Measurements from ENCODE around the gene ITGA2. TPM values are rescaled to one million over a fixed set of nuclear protein-coding genes. Genes with fewer than 3 reads are reported as not detected.

Gene ITGA2
- polyA plus RNA-seq, 4 donors = 24.6 to 32.3 (median 29.4) TPM

- no peak for DNase-seq (ENCODE audit: low read depth in 4 of 4, low spot score in 3 of 4)
These were observed 22.1 kb downstream of the ITGA2 start for GRCh38 chr5:53011233-53011632.

GRCh38 chr5:53013857-53014256 is 24.7 kb downstream of the ITGA2 start:
- no peak for DNase-seq (ENCODE audit: low read depth in 4 of 4, low spot score in 3 of 4)

- no peak for DNase-seq (ENCODE audit: low read depth in 4 of 4, low spot score in 3 of 4)
These were observed 28.2 kb downstream of the ITGA2 start for GRCh38 chr5:53017383-53017782.

- DNase-seq (ENCODE audit: low read depth in 4 of 4, low spot score in 3 of 4) = no peak
These were observed 28.7 kb downstream of the ITGA2 start for GRCh38 chr5:53017794-53018391.

GRCh38 chr5:53019320-53019719 is 30.2 kb downstream of the ITGA2 start:
- no peak for DNase-seq (ENCODE audit: low read depth in 4 of 4, low spot score in 3 of 4)

GRCh38 chr5:53022930-53023511 is 33.9 kb downstream of the ITGA2 start:
- no peak for DNase-seq (ENCODE audit: low read depth in 4 of 4, low spot score in 3 of 4)

- no peak for DNase-seq (ENCODE audit: low read depth in 4 of 4, low spot score in 3 of 4)
These were observed 34.8 kb downstream of the ITGA2 start for GRCh38 chr5:53023969-53024368.

- no peak for DNase-seq (ENCODE audit: low read depth in 4 of 4, low spot score in 3 of 4)
These were observed 35.4 kb downstream of the ITGA2 start for GRCh38 chr5:53024535-53024934.

- DNase-seq (ENCODE audit: low read depth in 4 of 4, low spot score in 3 of 4) = no peak
These were observed 36.3 kb downstream of the ITGA2 start for GRCh38 chr5:53025487-53025886.

- no peak for DNase-seq (ENCODE audit: low read depth in 4 of 4, low spot score in 3 of 4)
These were observed 38.8 kb downstream of the ITGA2 start for GRCh38 chr5:53027913-53028312.

GRCh38 chr5:53029608-53030007 is 40.5 kb downstream of the ITGA2 start:
- no peak for DNase-seq (ENCODE audit: low read depth in 4 of 4, low spot score in 3 of 4)

GRCh38 chr5:53030893-53031292 is 41.7 kb downstream of the ITGA2 start:
- no peak for DNase-seq (ENCODE audit: low read depth in 4 of 4, low spot score in 3 of 4)

- no peak for DNase-seq (ENCODE audit: low read depth in 4 of 4, low spot score in 3 of 4)
These were observed 42.5 kb downstream of the ITGA2 start for GRCh38 chr5:53031695-53032096.

- DNase-seq (ENCODE audit: low read depth in 4 of 4, low spot score in 3 of 4) = no peak
These were observed 43.0 kb downstream of the ITGA2 start for GRCh38 chr5:53032188-53032587.

GRCh38 chr5:53034832-53035231 is 45.7 kb downstream of the ITGA2 start:
- DNase-seq (ENCODE audit: low read depth in 4 of 4, low spot score in 3 of 4) = no peak

- no peak for DNase-seq (ENCODE audit: low read depth in 4 of 4, low spot score in 3 of 4)
These were observed 46.8 kb downstream of the ITGA2 start for GRCh38 chr5:53035868-53036381.

GRCh38 chr5:53037141-53037859 is 48.1 kb downstream of the ITGA2 start:
- DNase-seq (ENCODE audit: low read depth in 4 of 4, low spot score in 3 of 4) = no peak

- no peak for DNase-seq (ENCODE audit: low read depth in 4 of 4, low spot score in 3 of 4)
These were observed 49.2 kb downstream of the ITGA2 start for GRCh38 chr5:53038196-53038847.

- no peak for DNase-seq (ENCODE audit: low read depth in 4 of 4, low spot score in 3 of 4)
These were observed 50.7 kb downstream of the ITGA2 start for GRCh38 chr5:53039855-53040254.

GRCh38 chr5:53041071-53041692 is 52.0 kb downstream of the ITGA2 start:
- no peak for DNase-seq (ENCODE audit: low read depth in 4 of 4, low spot score in 3 of 4)

GRCh38 chr5:53041740-53042139 is 52.6 kb downstream of the ITGA2 start:
- no peak for DNase-seq (ENCODE audit: low read depth in 4 of 4, low spot score in 3 of 4)
